ENCODE results near the gene SMAD2. TPM values are rescaled to one million over a fixed set of nuclear protein-coding genes. Genes with fewer than 3 reads are reported as not detected.
A peak's percentile ranks its signal among the peaks of the same experiment; 100 is the strongest.

The SMAD2 gene
- total and polyA plus RNA-seq, 3 donors from 2014 or later = 76.9 to 115 (median 109) TPM

GRCh38 chr18:47777626-47778025 lies 152.8 kb downstream of the SMAD2 start:
- WGBS, 2 donors = 94 to 100% methylated on average over 2 of the region's 2 CpGs
- no peak for TF ChIP-seq CTCF (IDR thresholded peaks at IDR 0.05)
- no peak for TF ChIP-seq POLR2A (IDR thresholded peaks at IDR 0.05)
- Histone ChIP-seq H3K9me3 (no peaks in the 10 kb centered on the region), H3K27ac (no peak overlapping the region), H3K4me1 (no peaks in the 10 kb centered on the region), H3K4me3 (no peak overlapping the region), H3K27me3 (no peaks in the 10 kb centered on the region), H3K36me3 (ENCODE audit: low read depth, missing control alignments) (no peaks in the 10 kb centered on the region)
- no peak for DNase-seq
- intact Hi-C loops (cut with DNase I; ENCODE audit: low total_unique reads) = no loop called here

- Histone ChIP-seq H3K27ac (no peak overlapping the region), H3K36me3 (ENCODE audit: low read depth, missing control alignments) (no peaks in the 10 kb centered on the region), H3K9me3 (no peaks in the 10 kb centered on the region), H3K4me1 (no peaks in the 10 kb centered on the region), H3K4me3 (no peak overlapping the region), H3K27me3 (no peaks in the 10 kb centered on the region)
- TF ChIP-seq CTCF (IDR thresholded peaks at IDR 0.05) (no peak), POLR2A (IDR thresholded peaks at IDR 0.05) (no peak)
- DNase-seq = no peak
- 72 to 83% methylated on average over 5 of the region's 5 CpGs for WGBS, 2 donors
- intact Hi-C loops (cut with DNase I; ENCODE audit: low total_unique reads) = no loop called here
Observed at GRCh38 chr18:47775961-47776360, 154.5 kb downstream of the SMAD2 start.

GRCh38 chr18:47773931-47774330 lies 156.5 kb downstream of the SMAD2 start:
- H3K9me3 ChIP-seq = no peaks in the 10 kb centered on the region
- 93 to 100% methylated on average over 2 of the region's 2 CpGs for WGBS, 2 donors
- H3K4me1 ChIP-seq = no peaks in the 10 kb centered on the region
- no peak overlapping the region for H3K4me3 ChIP-seq
- intact Hi-C loops (cut with DNase I; ENCODE audit: low total_unique reads) = no loop called here
- no peaks in the 10 kb centered on the region for H3K27me3 ChIP-seq
- no peak for DNase-seq
- H3K27ac ChIP-seq = no peak overlapping the region
- TF ChIP-seq POLR2A (IDR thresholded peaks at IDR 0.05) (no peak), CTCF (IDR thresholded peaks at IDR 0.05) (no peak)
- no peaks in the 10 kb centered on the region for H3K36me3 ChIP-seq (ENCODE audit: low read depth, missing control alignments)

- 62 to 64% methylated on average over 13 to 16 of the region's 16 CpGs for WGBS, 2 donors
- Histone ChIP-seq H3K4me3 (no peak overlapping the region), H3K27me3 (no peaks in the 10 kb centered on the region), H3K4me1 (no peaks in the 10 kb centered on the region), H3K36me3 (ENCODE audit: low read depth, missing control alignments) (no peaks in the 10 kb centered on the region), H3K9me3 (no peaks in the 10 kb centered on the region), H3K27ac (no peak overlapping the region)
- TF ChIP-seq POLR2A (IDR thresholded peaks at IDR 0.05) (no peak), CTCF (IDR thresholded peaks at IDR 0.05) (peak; percentile 43 to 77 (median 68))
- peak; percentile 72 for DNase-seq
- intact Hi-C loops (cut with DNase I; ENCODE audit: low total_unique reads) = no loop called here
Observed at GRCh38 chr18:47772374-47773248, 157.8 kb downstream of the SMAD2 start.

GRCh38 chr18:47771922-47772321 lies 158.5 kb downstream of the SMAD2 start:
- DNase-seq = no peak
- TF ChIP-seq CTCF (IDR thresholded peaks at IDR 0.05) (no peak), POLR2A (IDR thresholded peaks at IDR 0.05) (no peak)

More at GRCh38 chr18:47771922-47772321, 158.5 kb downstream of the SMAD2 start:
- H3K27ac ChIP-seq = no peak overlapping the region
- no peaks in the 10 kb centered on the region for H3K36me3 ChIP-seq (ENCODE audit: low read depth, missing control alignments)
- intact Hi-C loops (cut with DNase I; ENCODE audit: low total_unique reads) = no loop called here
- no peaks in the 10 kb centered on the region for H3K27me3 ChIP-seq
- WGBS, 2 donors = 46 to 100% methylated on average over 2 of the region's 3 CpGs
- H3K4me3 ChIP-seq = no peak overlapping the region
- no peaks in the 10 kb centered on the region for H3K4me1 ChIP-seq
- H3K9me3 ChIP-seq = no peaks in the 10 kb centered on the region

All from testis (tissue), 3 donors.